ENCODE data around the gene MBD2.
A peak's percentile ranks its signal among the peaks of the same experiment; 100 is the strongest.
"Not testable (repeated sequence)": the region's sequence is repeated elsewhere in the genome, so short reads cannot be mapped to it uniquely, and the experiment has no call there.

Gene MBD2, protein sequence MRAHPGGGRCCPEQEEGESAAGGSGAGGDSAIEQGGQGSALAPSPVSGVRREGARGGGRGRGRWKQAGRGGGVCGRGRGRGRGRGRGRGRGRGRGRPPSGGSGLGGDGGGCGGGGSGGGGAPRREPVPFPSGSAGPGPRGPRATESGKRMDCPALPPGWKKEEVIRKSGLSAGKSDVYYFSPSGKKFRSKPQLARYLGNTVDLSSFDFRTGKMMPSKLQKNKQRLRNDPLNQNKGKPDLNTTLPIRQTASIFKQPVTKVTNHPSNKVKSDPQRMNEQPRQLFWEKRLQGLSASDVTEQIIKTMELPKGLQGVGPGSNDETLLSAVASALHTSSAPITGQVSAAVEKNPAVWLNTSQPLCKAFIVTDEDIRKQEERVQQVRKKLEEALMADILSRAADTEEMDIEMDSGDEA

DNA sequence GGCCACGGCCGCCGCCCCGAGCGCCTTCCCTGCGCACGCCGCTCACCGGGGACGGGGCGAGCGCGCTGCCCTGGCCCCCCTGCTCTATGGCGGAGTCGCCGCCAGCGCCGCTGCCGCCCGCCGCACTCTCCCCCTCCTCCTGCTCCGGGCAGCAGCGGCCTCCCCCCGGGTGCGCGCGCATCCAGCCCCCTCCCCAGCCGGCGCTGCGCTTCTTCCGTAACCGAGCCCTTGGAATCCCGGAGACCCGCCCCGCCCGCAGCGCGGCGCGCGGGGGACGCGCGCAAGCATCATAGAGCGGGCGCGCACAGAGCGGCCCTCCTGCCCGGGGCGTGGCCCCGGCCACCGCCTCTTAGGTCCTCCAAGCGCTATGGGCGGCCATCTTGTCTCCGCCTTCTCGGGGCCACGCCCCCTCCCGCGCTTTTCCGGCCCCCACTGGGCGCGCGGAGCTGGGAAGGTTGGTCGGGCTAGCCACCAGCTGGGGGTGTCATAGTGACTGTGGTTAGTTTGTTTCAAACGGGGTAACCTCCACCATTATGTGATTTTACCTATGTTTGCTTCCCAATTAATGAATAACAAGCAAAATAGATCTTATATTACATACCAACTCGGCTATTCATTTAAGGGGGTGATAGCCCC, at the start of gene MBD2:
Gene MBD2 (minus strand): TSS at position 291 of the 636 bp plus-strand sequence. CDS start 110 bp downstream, at position 181.
- peak; percentile 95 for DNase-seq (ENCODE audit: low read depth)

DNA sequence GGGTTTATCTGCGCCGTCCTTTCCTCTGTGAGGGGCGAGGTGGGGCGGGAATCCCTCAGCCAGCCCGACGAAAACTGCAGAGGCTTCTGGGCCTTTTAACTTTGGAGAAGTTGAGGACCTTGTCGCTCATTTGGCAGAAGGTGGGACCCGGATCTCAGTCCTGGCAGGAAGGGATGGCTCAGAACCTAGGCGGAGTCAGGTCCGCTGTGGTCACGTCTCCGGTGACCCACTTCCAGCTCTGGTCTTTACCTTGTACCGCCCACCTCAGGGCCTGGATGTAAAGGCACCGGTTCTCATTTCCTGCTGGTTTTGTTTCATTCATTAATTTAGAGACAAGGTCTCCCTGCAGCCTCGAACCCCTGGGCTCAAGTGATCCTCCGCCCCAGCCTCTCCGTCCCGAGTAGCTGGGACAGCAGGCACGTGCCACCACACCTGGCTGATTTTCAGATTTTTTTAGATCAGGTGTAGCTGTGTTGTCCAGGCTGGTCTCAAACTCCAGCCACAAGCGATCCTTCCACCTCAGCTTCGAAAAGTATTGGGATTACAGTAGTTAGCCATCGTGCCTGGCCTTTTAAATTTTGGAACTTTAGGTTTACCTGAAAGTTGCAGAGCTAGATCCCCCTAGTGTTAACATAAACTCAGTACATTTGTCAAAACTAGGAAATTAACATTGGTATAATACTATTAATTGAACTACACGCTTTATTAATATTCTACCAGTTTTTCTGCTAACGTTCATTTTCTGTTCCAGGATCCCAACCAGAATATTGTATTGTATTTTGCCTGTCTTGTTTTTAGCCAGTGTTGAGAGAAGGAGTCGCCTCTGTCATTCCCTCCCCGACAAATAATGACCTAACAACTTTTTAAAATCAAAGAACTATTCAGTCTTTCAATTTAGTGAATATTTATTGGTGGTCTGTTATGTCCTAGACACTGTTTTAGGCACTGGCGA, 45.7 kb upstream of the MBD2 start:
- DNase-seq (ENCODE audit: low read depth): peak; percentile 60

DNA sequence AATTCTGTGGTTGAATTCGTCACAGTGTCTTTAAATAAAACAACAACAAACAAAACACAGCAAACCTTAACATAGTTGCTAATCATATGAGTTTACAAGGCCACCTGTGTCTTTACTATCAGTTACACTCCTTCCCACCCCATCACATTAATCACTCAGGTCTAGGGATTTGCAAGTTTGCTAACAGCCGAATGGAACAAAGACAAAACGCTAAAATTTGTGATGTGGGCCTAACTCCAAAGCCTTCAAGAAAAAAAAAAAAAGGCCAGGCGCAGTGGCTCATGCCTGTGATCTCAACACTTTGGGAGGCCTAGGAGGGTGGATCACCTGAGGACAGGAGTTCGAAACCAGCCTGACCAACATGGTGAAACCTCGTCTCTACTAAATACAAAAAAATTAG, 44.3 kb upstream of the MBD2 start:
- DNase-seq (ENCODE audit: low read depth): no peak

DNA sequence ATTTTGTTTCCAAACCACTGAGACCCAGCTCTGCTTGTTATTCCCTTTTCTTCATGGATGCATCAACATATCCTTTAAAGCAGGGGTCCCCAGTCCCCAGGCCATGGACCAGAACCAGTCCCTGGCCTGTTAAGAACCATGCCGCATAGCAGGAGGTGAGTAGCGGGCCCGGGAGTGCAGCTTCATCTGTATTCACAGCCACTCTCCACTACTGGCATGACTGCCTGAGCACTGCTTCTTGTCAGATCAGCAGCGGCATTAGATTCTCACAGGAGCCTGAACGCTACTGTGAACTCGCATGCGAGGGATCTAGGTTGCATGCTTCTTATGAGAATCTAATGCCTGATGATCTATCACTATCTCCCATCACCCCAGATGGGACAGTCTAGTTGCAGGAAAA, 43.2 kb upstream of the MBD2 start:
- no peak for DNase-seq (ENCODE audit: low read depth)

DNA sequence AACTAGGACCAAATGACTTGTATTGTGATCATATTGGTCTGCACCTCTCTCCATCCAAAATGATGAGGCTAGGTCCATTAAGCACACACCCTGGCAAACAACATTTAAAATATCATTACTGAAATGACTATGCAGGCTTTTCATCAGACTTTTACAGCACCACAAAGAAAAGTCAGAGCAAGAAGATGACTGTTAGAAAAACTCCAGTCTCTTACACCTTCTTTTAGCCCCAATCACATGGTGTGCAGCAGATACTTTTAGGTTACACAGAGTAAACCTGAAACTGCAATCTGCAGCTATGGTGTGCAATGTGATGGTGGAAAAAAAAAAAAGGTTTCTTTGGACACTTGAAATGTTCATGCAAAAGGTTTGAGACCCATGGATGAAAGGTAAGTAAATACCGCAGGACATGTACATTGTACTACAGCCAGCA, 39.5 kb upstream of the MBD2 start:
- DNase-seq (ENCODE audit: low read depth): no peak

DNA sequence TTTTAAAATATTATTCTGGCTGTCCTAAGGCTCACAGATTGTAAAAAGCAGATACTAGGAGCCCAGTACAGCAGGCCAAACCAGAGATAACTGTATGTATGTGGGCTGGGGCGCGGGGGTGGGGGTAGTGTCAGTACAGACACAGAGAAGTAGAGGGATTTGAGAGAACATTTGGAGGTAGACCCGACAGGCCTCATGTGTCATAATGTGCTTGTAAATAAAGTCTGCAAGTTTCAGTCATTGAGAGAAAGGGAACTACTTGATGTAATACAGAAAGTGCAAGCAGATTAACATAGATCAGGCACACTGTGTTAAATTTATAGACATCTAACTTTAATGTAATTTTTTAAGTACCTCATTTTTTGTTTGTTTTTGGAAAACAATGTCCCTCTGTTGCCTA, 37.4 kb upstream of the MBD2 start:
- peak; percentile 49 for DNase-seq (ENCODE audit: low read depth)

DNA sequence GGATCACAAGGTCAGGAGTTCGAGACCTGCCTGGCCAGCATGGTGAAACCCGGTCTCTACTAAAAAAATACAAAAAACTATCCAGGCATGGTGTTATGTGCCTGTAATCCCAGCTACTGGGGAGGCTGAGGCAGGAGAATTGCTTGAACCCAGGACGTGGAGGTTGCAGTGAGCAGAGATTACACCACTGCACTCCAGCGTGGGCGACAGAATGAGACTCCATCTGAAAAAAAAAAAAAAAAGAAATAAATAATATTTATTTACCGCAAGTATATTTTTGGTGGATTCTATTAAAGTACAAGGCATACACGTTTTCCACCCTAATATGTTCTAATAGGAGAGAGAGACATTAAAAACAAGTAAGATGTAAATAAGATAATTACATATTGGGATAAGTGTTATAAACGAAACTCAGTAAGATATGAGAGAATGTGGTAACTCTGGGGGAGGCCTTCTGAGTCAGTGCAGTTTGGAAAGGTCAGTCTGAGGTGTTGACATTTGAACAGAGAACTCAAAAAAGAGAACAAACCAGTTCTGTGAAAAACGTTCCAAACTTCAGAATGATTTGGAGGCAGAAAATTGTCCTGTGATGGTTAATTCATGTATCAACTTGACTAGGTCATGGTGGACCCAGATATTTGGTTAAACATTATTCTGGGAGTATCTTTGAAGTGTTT, 36.1 kb upstream of the MBD2 start:
- DNase-seq (ENCODE audit: low read depth): no peak

DNA sequence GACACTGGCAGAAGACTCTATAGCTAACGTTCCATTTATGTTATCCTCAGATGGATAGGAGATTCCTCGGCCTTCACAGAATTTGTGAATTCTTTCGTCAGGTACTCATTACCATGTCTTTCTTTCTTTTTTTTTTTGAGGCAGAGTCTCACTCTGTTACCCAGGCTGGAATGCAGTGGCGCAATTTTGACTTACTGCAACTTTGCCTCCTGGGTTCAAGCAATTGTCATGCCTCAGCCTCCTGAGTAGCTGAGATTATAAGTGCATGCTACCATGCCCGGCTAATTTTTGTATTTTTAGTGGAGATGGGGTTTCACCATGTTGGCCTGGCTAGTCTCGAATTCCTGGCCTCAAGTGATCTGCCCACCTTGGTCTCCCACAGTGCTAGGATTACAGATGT, 33.3 kb upstream of the MBD2 start:
- DNase-seq (ENCODE audit: low read depth): not testable (repeated sequence)

DNA sequence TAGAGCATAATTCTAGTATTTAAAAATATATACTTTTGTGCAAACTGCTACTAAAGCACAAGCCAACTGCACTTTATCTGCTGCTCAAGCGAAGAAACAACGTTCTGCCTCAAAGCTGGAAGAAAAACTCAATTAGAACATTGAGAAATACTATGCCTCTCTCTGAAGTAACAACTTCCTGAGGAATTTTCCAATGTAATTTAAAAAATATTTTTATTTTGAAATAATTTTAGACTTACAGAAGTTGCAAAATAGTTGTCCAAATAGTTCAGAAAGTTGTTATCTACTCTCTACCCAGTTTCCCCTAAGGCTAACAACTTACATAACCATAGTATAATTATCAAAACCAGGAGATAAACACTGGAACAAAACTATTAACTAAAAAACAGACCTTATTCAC, 32.5 kb upstream of the MBD2 start:
- no peak for DNase-seq (ENCODE audit: low read depth)

DNA sequence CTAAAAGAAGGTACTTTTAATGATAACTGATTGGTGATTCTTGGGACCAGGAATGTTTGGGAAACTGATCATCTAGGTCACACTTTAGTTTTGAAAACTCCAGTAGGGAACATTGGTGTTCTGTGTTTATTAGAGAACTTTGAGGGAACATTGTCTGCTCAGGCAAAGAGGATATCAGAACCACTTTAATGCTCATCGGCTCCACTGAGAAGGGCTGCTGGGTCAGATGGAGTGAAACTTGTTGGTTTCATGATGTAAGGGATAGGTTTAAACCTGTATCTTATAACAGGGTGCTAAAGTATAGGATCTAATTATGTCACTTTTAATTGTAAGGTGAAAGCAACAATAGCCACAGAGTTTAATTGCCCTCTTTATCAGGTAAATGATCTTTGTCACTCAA, 30.7 kb upstream of the MBD2 start:
- DNase-seq (ENCODE audit: low read depth): no peak

DNA sequence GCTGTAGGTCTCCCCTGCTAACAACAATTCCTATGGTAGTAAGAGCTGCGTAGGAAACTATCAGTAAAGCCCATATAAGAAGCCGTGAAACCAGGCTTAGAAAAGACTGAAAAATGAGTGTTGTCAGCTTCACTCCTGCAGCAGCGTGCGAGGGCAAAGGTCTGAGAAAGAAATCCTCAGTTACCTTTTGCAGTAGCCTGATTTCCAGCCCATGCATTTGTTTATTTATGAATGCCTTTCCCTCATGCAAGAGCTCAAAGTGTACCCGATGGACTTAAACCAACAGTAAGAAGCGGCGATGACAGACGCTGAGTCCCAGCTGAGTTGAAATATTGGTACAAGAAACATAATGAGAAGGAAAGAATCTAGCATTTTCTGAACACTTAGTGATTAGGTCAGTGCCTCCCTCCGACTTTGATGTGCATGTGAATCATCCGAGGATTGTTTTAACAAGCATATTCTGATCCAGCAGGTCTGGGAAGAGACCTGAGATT, 29.8 kb upstream of the MBD2 start:
- no peak for DNase-seq (ENCODE audit: low read depth)

DNA sequence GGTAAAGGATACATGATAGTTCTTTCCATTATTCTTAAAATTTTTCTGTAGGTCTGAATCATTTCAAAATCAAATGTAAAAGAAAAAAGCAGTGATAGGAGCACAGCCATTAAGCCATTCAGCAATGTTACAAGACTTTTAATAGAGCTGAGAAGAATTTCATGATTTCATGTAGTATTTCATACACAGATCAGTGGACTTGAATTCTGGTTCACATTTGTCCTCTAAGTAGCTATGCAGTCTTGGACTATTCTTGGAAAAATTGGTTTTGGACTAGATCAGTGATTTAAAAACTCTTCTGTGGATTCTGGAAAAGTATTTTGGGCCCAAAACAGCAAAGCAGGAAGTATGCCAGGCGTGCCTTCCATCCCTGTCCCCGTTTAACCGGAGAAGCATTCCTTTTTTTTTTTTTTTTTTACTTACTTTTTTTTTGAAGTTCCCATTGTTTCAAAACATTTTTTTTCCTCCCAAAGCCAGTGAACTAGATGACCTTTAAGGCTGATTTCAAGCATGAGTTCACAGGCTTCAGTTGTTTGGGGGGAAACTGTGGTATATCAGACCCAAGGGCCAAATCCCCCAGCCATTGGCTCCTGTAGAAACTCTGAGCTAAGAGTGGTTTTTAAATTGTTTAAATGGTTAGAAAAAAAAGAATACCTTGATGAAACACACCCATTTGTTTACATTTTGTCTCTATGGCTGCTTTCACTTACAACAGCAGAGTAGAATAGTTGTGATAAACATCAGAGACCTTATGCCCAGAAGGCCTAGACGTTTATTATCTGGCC, 27.3 kb upstream of the MBD2 start:
- DNase-seq (ENCODE audit: low read depth): no peak

DNA sequence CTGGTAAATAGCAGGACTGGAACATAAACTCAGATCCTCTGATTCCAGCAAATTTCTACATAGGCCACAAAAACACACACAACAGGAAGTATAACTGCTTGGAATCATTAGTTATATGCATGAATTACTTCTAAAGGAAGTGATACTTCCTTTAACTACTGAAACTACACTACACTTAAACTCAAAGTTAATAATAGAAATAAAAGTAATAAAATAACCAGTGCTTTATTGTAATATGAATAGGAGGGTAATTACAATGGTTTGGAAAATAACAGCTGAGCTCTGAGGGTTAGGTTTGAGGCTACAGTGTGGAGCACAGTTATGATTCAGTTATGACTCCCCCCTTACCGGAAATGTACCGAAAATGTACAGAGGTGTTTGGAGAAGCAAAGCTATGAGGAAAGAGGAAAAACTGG, 26.4 kb upstream of the MBD2 start:
- DNase-seq (ENCODE audit: low read depth): no peak

DNA sequence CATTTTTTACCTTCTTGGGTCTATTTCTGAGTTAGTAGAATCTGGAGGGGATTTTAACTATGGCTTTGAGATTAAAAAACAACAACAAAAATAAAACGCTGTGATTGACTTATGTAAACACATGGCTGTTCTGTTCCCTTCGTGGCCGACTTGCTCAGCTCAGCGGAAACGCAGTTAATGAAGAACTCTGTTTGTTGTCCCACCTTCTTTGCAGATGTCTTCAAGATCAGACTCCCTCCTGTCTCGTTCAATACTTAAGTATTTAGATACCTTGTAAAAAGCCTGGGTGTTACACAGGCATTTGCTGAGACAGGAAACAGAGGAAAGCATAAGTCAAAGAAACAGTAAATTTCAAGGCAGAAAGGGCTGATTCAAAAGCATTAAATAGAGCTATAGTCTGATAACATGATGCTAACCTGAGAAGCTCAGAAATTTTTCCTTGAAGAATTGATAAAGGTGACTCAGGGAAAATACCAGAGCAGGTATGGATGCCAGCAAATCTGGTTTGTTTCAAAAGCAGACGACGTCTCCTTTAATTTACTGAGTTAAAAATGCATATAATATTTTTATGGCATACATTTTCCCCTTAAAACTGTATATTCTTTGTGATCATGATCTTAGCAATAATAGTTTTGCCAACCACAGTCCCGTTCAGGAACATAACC, 23.2 kb upstream of the MBD2 start:
- DNase-seq (ENCODE audit: low read depth): no peak

DNA sequence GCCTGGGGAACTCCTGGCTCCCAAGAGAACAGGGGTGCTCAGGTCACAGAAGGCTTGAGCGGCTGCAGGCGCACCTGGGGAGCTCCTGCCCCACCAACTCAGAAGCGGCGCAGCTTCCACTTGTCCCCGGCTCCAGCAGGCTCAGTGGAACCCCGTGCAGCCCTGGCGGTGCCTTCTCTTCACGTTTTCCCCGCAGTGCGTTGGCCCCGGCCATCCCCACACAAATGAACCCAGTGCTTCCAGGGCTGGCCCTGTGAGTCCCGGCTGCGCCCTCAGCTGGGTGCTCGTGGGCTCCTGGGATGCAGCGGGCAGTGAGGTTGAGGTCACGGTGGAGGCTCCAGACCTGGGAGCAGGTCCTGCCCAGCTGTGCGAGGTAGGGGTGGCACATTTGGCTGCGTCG, 17.9 kb upstream of the MBD2 start:
- no peak for DNase-seq (ENCODE audit: low read depth)

DNA sequence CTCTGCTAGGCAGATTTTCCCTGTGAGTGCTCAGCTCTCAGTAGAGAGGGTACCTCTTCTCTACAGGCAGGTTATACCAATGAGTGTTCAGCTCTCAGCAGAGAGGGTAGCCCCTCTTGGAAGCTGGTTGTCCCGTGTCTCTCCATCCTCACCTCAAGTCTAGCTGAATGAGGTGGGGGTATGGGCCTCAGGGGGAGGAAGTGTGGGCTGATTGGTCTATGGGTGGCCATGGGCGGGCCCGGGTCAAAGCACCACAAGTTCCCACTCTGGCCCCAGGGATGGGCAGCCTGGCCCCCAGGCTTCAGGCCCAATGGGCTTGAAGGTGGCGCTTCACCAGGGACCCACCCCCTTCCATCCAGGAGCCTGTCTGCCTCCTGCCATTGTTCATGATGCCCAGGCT, 17.0 kb upstream of the MBD2 start:
- DNase-seq (ENCODE audit: low read depth): no peak

DNA sequence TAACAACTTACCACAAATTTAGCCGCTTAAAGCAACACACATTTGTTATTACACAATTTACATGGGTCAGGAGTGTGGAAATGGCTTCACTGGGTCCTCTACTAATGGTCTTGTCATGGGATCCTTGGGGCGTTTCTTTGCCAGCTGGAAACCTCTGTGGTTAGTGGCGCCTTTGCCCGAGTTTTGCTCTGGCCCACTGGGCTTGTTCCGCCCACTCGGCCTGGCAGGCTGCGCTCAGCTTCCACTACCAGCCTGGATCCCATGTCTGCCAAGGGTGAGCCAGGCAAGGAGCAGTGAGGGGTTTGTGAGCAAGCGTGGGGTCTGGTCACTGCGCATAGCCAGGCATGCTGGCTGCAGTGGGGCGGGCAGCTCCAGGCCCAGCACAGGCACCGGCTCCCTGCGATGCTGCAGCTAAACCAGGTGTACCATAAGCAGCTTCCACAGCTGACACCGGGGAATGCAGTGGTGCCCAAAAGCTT, 16.2 kb upstream of the MBD2 start:
- DNase-seq (ENCODE audit: low read depth): no peak

DNA sequence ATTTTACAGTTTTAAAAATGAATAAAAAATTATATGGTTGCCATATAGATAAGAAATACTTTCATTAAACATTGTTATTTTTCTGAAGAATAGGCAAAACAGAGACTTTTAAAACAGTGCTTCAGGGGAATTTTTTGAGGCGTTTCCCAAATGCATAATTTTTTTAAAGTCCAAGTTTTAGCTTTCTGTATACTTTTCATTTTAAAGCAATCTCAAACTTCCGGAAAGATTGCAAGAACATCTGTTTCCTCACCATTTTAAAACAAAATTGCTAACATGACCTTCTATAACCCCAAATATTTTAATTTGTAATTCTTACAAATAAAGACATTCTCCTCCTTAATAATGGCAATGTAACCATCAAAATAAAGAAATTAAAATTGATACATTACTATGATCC, 15.1 kb upstream of the MBD2 start:
- no peak for DNase-seq (ENCODE audit: low read depth)

DNA sequence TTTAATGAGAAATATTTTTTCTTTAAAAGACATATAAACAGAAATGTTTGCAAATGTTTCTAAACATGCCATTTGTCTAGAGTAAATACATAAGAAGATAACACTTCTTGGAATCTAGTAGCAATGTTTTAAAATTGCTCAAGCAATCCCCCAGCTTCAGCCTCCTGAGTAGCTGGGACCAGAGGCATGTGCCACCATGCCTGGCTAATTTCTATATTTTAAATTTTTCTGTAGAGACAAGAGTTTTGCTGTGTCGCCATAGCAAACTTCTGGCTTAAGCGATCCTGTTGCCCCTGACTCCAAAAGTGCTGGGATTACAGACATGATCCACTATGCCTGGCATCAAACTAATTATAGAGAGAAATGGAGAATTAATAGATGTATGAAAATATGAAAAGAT, 14.6 kb upstream of the MBD2 start:
- no peak for DNase-seq (ENCODE audit: low read depth)

All from activated T-cell treated with anti-CD3 and anti-CD28 coated beads for 48 hours (primary cell).